ENCODE measurements around the gene SCGB1A1.

DNA sequence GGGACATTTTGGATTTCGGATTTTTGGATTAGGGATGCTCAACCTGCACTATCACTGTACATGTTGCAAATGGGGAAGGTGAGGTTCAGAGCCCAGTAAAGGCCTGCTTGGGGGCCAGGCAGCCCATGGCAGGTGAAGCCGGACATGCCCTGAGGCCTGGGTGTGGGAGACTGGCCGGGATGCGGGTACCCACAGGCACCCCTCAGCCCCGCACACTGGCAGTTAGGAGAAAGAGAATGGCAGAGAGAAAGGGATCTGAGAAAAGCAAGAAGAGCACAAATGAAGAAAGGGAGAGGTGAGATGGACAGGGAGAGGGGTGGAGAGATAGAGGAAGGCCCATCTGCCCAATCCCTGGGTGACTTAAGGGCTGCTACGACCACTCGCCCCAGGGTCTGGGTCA lies 52.8 kb downstream of the SCGB1A1 start:
- TF ChIP-seq, protein P1, sequence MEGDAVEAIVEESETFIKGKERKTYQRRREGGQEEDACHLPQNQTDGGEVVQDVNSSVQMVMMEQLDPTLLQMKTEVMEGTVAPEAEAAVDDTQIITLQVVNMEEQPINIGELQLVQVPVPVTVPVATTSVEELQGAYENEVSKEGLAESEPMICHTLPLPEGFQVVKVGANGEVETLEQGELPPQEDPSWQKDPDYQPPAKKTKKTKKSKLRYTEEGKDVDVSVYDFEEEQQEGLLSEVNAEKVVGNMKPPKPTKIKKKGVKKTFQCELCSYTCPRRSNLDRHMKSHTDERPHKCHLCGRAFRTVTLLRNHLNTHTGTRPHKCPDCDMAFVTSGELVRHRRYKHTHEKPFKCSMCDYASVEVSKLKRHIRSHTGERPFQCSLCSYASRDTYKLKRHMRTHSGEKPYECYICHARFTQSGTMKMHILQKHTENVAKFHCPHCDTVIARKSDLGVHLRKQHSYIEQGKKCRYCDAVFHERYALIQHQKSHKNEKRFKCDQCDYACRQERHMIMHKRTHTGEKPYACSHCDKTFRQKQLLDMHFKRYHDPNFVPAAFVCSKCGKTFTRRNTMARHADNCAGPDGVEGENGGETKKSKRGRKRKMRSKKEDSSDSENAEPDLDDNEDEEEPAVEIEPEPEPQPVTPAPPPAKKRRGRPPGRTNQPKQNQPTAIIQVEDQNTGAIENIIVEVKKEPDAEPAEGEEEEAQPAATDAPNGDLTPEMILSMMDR (IDR thresholded peaks at IDR 0.05) = no peak
- no peak for TF ChIP-seq ZFX (IDR thresholded peaks at IDR 0.05; ENCODE audit: borderline replicate concordance)
